Loucy (cell line): ENCODE results near the gene MYL12A.

Experiments used
- H2AFZ ChIP-seq: fragments of 200-600 bp; sonication (generic); 2 replicates; pipeline ENCODE4 v1.6.0; 2016; ENCODE audit warnings: antibody characterized with exemption, mild to moderate bottlenecking, low read length, moderate library complexity
- H3F3A ChIP-seq: fragments of 200-600 bp; 2 replicates; pipeline ENCODE4 v1.6.0; 2016; ENCODE audit warnings: antibody characterized with exemption, low read depth, mild to moderate bottlenecking
- H3K27me3 ChIP-seq: fragments of 200-600 bp; sonication (generic); 2 replicates; pipeline ENCODE4 v1.6.1; 2014; ENCODE audit warnings: low read length, mild to moderate bottlenecking; ENCODE audit not compliant: insufficient read depth, poor library complexity, severe bottlenecking
- H3K36me3 ChIP-seq: fragments of 200-600 bp; sonication (generic); 2 replicates; pipeline ENCODE4 v1.6.1; 2016; ENCODE audit warnings: low read length; ENCODE audit not compliant: insufficient read depth
- H3K4me1 ChIP-seq: fragments of 200-600 bp; sonication (generic); 2 replicates; pipeline ENCODE4 v1.5.1; 2014; ENCODE audit warnings: low read length, mild to moderate bottlenecking; ENCODE audit not compliant: insufficient read depth, poor library complexity, severe bottlenecking
- H3K4me2 ChIP-seq: fragments of 200-600 bp; sonication (generic); 2 replicates; pipeline ENCODE4 v1.6.0; 2014; ENCODE audit warnings: antibody characterized with exemption, low read length, low read depth, mild to moderate bottlenecking; ENCODE audit not compliant: poor library complexity, severe bottlenecking
- H3K4me3 ChIP-seq: fragments of 200-600 bp; sonication (generic); 2 replicates; pipeline ENCODE4 v1.5.1; 2014; ENCODE audit warnings: low read length, mild to moderate bottlenecking, mixed read lengths; ENCODE audit not compliant: poor library complexity, severe bottlenecking
- H3K79me2 ChIP-seq: fragments of 200-600 bp; sonication (generic); 2 replicates; pipeline ENCODE4 v1.6.1; 2014; ENCODE audit warnings: low read length; ENCODE audit not compliant: insufficient read depth
- H3K9ac ChIP-seq: fragments of 200-600 bp; sonication (generic); 2 replicates; pipeline ENCODE4 v1.6.0; 2014; ENCODE audit warnings: mild to moderate bottlenecking, low read depth, low read length, moderate library complexity; ENCODE audit not compliant: poor library complexity, severe bottlenecking
- H3K9me2 ChIP-seq: fragments of 200-600 bp; sonication (generic); replicated peaks from 2 replicates; pipeline ENCODE4 v1.6.1; 2016; ENCODE audit warnings: low read depth, low read length, mixed read lengths
- H3K9me3 ChIP-seq: fragments of 200-600 bp; sonication (generic); 2 replicates; pipeline ENCODE4 v1.6.1; 2014; ENCODE audit warnings: mild to moderate bottlenecking, antibody characterized with exemption, low read length, low read depth; ENCODE audit not compliant: insufficient read depth
- H4K20me1 ChIP-seq: fragments of 200-600 bp; sonication (generic); 2 replicates; pipeline ENCODE4 v1.6.0; 2014; ENCODE audit warnings: antibody characterized with exemption, low read length, mild to moderate bottlenecking; ENCODE audit not compliant: insufficient read depth, poor library complexity, severe bottlenecking
- EZH2phosphoT487 ChIP-seq: fragments of 200-600 bp; IDR thresholded peaks from 2 replicates; pipeline ENCODE4 v1.6.1; 2018; ENCODE audit warnings: antibody characterized with exemption, mild to moderate bottlenecking, moderate library complexity, borderline replicate concordance
- TF ChIP-seq, protein P1 (sequence below): fragments of 200-600 bp; sonication (generic); conservative IDR thresholded peaks from 2 replicates; pipeline ENCODE4 v1.5.1; 2014; ENCODE audit warnings: mild to moderate bottlenecking, antibody characterized with exemption, low read length

The MYL12A gene

DNA sequence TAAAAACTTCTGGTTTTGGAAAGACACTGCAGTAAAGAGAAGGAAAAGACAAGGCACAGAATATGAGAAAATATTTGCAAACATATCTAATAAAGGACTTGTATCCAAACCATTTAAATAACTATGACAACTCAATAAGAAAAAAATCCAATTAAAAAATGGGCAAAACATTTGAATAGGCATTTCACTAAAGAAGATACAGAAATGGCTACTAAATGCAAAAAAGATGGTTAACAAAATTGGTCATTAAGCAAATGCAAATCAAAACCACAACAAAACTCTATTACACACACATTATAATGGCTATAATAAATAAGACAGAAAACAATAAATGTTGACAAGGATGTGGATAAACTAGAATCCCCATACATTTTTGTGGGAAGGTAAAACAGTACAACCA is 42.4 kb upstream of the MYL12A start:
- no peaks in the 10 kb centered on the region for H3F3A ChIP-seq
- no peaks in the 10 kb centered on the region for H3K27me3 ChIP-seq
- H3K9me2 ChIP-seq = no peaks in the 10 kb centered on the region
- no peak overlapping the region for H3K4me3 ChIP-seq
- H2AFZ ChIP-seq = no peak overlapping the region
- peaks cover 5% of the 10 kb centered on the region; the same call in 1 of the 2 replicates for H3K9me3 ChIP-seq
- no peaks in the 10 kb centered on the region for H3K36me3 ChIP-seq
- H3K9ac ChIP-seq = no peak overlapping the region
- no peak overlapping the region for H3K4me2 ChIP-seq
- no peak for TF ChIP-seq EZH2phosphoT487
- TF ChIP-seq, protein P1, sequence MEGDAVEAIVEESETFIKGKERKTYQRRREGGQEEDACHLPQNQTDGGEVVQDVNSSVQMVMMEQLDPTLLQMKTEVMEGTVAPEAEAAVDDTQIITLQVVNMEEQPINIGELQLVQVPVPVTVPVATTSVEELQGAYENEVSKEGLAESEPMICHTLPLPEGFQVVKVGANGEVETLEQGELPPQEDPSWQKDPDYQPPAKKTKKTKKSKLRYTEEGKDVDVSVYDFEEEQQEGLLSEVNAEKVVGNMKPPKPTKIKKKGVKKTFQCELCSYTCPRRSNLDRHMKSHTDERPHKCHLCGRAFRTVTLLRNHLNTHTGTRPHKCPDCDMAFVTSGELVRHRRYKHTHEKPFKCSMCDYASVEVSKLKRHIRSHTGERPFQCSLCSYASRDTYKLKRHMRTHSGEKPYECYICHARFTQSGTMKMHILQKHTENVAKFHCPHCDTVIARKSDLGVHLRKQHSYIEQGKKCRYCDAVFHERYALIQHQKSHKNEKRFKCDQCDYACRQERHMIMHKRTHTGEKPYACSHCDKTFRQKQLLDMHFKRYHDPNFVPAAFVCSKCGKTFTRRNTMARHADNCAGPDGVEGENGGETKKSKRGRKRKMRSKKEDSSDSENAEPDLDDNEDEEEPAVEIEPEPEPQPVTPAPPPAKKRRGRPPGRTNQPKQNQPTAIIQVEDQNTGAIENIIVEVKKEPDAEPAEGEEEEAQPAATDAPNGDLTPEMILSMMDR = no peak
- no peaks in the 10 kb centered on the region for H3K4me1 ChIP-seq
- H4K20me1 ChIP-seq = no peaks in the 10 kb centered on the region
- H3K79me2 ChIP-seq = no peaks in the 10 kb centered on the region

DNA sequence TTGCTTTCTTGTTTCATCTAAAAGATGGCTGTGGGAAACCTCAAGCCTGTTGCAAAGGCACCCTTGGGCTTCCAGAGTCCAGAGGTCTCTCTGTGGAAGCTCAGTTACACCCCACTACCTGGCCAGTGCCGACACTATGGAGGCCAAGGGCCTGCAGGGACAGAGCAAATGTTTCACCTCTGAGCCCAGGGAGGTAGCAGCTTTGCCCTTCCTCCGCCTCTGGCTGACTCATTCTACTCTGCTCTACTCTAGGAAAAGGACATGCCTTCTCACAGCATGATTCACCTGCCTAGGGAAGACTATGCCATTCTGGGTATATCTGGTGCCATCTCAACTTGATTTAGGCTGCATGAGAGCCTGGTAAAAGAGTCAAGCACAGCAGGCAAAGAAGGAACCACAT is 40.0 kb upstream of the MYL12A start:
- H3K36me3 ChIP-seq = no peaks in the 10 kb centered on the region
- no peak overlapping the region for H3K4me3 ChIP-seq
- no peak overlapping the region for H3K9ac ChIP-seq
- no peaks in the 10 kb centered on the region for H4K20me1 ChIP-seq
- no peak overlapping the region for H2AFZ ChIP-seq
- TF ChIP-seq EZH2phosphoT487 = no peak
- TF ChIP-seq, protein P1 = no peak
- H3K9me3 ChIP-seq = peaks cover 5% of the 10 kb centered on the region; the same call in 1 of the 2 replicates
- H3K9me2 ChIP-seq = no peaks in the 10 kb centered on the region
- H3K4me1 ChIP-seq = peaks cover 8% of the 10 kb centered on the region
- H3K27me3 ChIP-seq = no peaks in the 10 kb centered on the region
- H3F3A ChIP-seq = no peaks in the 10 kb centered on the region
- no peaks in the 10 kb centered on the region for H3K79me2 ChIP-seq
- H3K4me2 ChIP-seq = no peak overlapping the region

DNA sequence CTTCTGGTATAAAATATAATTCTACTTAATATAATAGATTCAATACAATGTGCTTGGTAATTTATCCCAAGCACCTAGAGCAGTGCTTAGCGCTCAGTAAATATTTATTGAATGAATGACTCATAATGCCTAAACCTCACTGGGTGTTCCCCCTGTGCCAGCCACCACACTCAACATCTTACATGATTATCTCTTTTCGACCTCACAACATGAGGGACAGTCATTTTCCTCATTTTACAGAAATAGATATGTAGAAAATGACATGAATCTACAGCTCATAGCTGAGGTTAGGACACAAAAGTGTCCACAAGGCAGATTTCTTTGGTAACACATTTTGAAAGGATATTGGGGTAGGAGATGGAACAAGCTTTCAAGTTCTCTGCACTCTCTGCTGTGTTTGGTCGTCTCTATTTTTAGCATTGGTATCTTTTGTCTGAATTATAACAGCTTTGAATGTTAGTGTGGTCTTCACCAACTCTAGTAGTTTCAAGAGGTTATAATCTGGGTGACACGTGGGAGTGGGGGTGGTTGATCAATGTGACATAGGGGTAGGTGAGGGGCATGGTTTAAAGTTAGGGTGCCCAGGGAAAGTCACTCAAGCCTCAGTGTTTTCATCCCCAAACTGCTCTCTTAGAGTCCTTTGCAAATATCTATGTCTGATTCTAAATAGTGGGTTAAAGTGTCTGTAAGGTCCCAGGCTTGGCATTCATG is 37.6 kb upstream of the MYL12A start:
- Histone ChIP-seq H3K9me3 (peaks cover 5% of the 10 kb centered on the region; the same call in 1 of the 2 replicates), H2AFZ (no peak overlapping the region), H3K9me2 (no peaks in the 10 kb centered on the region), H3K36me3 (no peaks in the 10 kb centered on the region), H3K4me2 (no peak overlapping the region), H4K20me1 (no peaks in the 10 kb centered on the region), H3K27me3 (no peaks in the 10 kb centered on the region), H3K79me2 (no peaks in the 10 kb centered on the region), H3F3A (no peaks in the 10 kb centered on the region), H3K4me1 (peaks cover 21% of the 10 kb centered on the region), H3K4me3 (no peak overlapping the region), H3K9ac (no peak overlapping the region)
- TF ChIP-seq, protein P1 = no peak
- TF ChIP-seq EZH2phosphoT487 = no peak
